ENCODE data around the gene MSH2. TPM values are rescaled to one million over a fixed set of nuclear protein-coding genes. Genes with fewer than 3 reads are reported as not detected.

The MSH2 gene
- total RNA-seq, 4 donors from 2014 or later, result 5.2 to 11.2 (median 7.0) TPM

DNA sequence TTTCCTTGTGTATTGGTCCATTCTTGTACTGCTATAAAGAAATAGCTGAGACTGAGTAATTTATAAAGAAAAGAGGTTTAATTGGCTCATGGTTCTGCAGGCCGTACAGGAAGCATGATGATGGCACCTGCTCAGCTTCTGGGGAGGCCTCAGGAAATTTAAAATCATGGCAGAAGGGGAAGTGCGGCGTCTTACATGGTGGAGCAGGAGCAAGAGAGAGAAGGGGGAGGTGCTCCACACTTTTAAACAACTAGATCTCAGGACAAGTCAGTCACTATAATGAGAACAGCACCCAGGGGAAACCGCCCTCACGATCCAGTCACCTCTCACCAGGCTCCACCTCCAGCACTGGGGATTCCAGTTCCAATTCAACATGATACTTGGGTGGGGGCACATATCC, 54.3 kb downstream of the MSH2 start:
- no peak for ATAC-seq (ENCODE audit: low FRiP score)

DNA sequence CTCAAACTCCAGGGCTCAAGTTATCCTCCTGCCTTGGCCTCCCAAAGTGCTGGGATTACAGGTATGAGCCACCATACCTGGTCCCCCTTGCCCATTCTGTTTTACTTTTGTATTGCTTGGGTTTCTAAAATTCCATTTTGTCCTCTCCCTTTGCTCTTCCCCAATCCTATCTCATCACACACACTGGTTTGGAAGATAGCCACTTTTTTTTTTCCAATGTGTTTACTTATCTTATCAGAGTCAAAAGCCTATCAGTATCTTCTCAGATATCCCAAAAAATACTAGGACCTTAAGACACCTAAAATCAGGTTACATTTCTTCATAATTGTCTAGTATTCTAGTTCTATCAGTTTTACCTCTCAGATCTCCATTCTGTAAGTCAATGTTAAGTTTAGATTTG, 56.1 kb downstream of the MSH2 start:
- TF ChIP-seq, protein P1, sequence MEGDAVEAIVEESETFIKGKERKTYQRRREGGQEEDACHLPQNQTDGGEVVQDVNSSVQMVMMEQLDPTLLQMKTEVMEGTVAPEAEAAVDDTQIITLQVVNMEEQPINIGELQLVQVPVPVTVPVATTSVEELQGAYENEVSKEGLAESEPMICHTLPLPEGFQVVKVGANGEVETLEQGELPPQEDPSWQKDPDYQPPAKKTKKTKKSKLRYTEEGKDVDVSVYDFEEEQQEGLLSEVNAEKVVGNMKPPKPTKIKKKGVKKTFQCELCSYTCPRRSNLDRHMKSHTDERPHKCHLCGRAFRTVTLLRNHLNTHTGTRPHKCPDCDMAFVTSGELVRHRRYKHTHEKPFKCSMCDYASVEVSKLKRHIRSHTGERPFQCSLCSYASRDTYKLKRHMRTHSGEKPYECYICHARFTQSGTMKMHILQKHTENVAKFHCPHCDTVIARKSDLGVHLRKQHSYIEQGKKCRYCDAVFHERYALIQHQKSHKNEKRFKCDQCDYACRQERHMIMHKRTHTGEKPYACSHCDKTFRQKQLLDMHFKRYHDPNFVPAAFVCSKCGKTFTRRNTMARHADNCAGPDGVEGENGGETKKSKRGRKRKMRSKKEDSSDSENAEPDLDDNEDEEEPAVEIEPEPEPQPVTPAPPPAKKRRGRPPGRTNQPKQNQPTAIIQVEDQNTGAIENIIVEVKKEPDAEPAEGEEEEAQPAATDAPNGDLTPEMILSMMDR (IDR thresholded peaks at IDR 0.05), result no peak
- ATAC-seq (ENCODE audit: low FRiP score), result no peak

More for the DNA sequence above, 54.3 kb downstream of the MSH2 start:
- TF ChIP-seq, protein P1 (IDR thresholded peaks at IDR 0.05), result no peak
- DNase-seq (ENCODE audit: low spot score), result no peak

DNA sequence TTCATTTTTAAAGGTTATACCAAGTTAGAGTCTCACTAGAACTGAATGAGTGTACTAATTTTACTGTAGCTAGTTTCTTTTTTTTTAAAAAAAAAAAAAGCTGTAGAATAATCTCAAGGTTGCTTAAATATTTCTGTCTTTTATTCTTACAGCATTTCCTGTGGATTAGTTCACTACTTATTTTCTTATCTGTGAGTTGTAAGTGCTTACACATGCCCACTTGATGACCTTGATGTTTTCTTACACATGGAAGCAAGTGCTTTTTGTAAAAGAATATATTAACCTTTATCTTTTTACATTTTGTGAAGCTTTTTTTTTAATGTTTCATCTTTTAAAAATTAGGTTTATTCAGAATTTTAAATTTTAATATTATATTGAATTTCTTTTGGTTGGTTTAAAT, 57.8 kb downstream of the MSH2 start:
- no peak for DNase-seq (ENCODE audit: low spot score)
- no peak for ATAC-seq (ENCODE audit: low FRiP score)
- TF ChIP-seq, protein P1 (IDR thresholded peaks at IDR 0.05), result no peak

More for the DNA sequence above, 56.1 kb downstream of the MSH2 start:
- DNase-seq (ENCODE audit: low spot score), result no peak

DNA sequence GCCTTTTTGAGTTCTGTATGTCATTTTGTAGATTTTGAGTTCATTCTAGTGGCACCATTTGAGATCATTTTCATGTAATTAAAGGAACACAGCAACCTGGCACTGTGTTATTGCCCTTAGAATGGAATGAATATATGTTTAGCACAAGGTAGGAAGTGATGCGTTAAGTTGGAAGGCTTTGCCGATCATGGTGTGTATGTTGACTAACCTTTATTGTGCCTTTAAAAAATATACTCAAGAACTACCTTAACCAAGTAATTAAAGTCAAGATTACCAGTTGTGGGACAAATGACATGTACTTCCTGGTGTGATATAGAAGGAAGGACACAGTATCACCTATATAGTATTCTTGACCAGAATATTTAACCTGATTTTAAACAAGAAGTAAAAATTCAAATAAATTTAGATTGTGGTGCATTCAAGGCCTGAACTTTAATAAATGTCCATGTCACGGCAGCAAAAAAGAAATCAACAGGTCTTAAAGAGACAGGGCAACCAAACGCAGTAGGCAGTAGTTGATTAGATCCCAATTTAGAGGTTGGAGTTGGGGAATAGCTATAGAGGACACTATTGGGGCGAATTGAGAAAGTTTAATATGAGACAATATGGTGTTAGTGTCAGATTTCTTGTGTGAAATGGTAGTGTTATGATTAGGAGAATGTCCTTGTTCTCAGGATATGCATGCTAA, 68.6 kb downstream of the MSH2 start:
- ATAC-seq (ENCODE audit: low FRiP score), result no peak
- no peak for DNase-seq (ENCODE audit: low spot score)
- TF ChIP-seq, protein P1 (IDR thresholded peaks at IDR 0.05), result no peak

DNA sequence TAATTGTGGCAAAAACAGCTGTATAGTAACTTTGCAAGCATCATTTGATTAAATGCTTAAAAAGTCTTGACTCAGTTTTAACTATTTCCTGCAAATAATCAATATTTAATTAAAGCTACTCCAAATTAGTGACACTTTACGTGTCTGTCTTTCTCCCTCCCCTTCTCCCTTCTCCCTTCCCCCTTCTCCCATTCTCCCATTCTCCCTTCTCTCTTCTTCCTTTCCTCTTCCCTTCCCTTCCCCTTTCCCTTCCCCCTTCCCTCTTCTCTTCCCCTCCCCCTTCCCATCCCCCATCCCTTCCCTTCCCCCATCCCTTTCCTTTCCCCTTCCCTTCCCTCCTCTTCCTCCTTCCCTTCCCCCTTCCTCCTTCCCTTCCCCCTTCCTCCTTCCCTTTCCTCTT, 76.9 kb downstream of the MSH2 start:
- DNase-seq (ENCODE audit: low spot score) (no peak), ATAC-seq (ENCODE audit: low FRiP score) (no peak)
- TF ChIP-seq, protein P1 (IDR thresholded peaks at IDR 0.05), result no peak

DNA sequence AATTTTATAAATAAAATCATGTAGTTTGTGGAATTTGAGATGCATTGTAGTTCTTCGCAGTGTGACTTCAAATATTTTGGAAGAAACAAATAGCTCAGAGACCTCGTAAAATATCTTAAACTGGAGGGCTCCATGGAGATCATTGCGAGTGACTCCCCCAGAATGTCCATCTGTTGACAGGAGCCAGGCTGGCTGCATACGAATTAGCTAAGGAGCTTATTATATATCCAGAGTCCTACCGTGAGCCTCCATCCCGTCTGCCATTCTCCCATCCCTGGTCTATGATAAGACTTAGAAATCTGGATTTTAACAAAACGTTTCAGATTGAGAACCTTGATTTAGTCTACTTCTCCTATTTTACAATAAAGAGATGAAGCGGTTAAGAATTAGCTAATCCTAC, 80.2 kb downstream of the MSH2 start:
- TF ChIP-seq, protein P1 (IDR thresholded peaks at IDR 0.05), result no peak
- DNase-seq (ENCODE audit: low spot score), result no peak
- no peak for ATAC-seq (ENCODE audit: low FRiP score)

DNA sequence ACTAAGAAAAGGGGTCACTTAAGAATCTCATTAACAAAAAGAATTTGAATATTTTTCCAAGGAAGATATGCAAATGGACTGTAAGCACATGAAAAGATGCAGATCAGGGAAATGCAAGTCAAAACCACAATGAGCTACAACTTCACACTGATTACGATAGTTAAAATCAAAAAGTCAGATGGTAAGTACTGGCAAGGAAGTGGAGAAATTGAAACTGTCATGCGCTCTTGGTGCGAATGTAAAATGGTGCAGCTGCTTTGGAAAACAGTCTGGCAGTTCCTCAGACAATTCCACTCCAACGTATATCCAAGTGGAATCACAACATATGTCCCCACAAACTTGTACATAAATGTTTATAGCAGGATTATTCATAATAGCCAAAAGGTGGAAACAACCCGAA, 81.4 kb downstream of the MSH2 start:
- ATAC-seq (ENCODE audit: low FRiP score) (no peak), DNase-seq (ENCODE audit: low spot score) (no peak)
- TF ChIP-seq, protein P1 (IDR thresholded peaks at IDR 0.05), result no peak

Measured in omental fat pad (tissue), 4 donors.